A549 (cell line): ENCODE results near the gene ZFP62.

ENCODE experiments used
- BHLHE40 ChIP-seq: IDR thresholded peaks from 2 replicates; pipeline ENCODE4 v1.6.1; 2012; ENCODE audit warnings: low read depth, low read length, inconsistent platforms
- CTCF ChIP-seq: fragments of >200 bp; sonication (Bioruptor Twin); formaldehyde crosslinking; IDR thresholded peaks from 3 replicates; pipeline ENCODE4 v1.5.1; 2016
- EP300 ChIP-seq, 2 experiments: fragments of >200 bp; sonication (Bioruptor Twin); formaldehyde crosslinking; IDR thresholded peaks; 2 replicates in 1 of 2; 3 replicates in 1 of 2; pipeline ENCODE4 v1.6.1; 2016 to 2017
- MAZ ChIP-seq: fragments of 150-350 bp; IDR thresholded peaks from 2 replicates; pipeline ENCODE4 v1.6.1; 2014; ENCODE audit warnings: antibody characterized with exemption, low read depth, low read length, borderline replicate concordance
- NR3C1 ChIP-seq: fragments of >200 bp; sonication (Bioruptor Twin); formaldehyde crosslinking; IDR thresholded peaks from 3 replicates; pipeline ENCODE4 v1.6.1; 2017
- POLR2A ChIP-seq: IDR thresholded peaks from 2 replicates; pipeline ENCODE4 v1.6.1; 2012; ENCODE audit warnings: mild to moderate bottlenecking, low read length
- ZFP36 ChIP-seq: fragments of 450-650 bp; IDR thresholded peaks from 2 replicates; pipeline ENCODE4 v1.6.1; 2014; ENCODE audit warnings: borderline replicate concordance; ENCODE audit not compliant: partially characterized antibody

- TF ChIP-seq POLR2A (no peak), EP300 (IDR thresholded peaks at IDR 0.05) (no peak), CTCF (no peak), BHLHE40 (no peak), NR3C1 (no peak), ZFP36 (no peak), MAZ (no peak)
Measured at GRCh38 chr5:180858586-180858985, 2.5 kb downstream of the ZFP62 start.
